HepG2 (cell line): ENCODE data around the gene GRHL1. TPM values are rescaled to one million over a fixed set of nuclear protein-coding genes. Genes with fewer than 3 reads are reported as not detected.
"Not testable (repeated sequence)": the region's sequence is repeated elsewhere in the genome, so short reads cannot be mapped to it uniquely, and the experiment has no call there.

ENCODE experiments used
- ATAC-seq: fragments of 200-7000 bp; cut with Tn5 transposase; 3 replicates; pipeline ENCODE4 v1.9.1; 2020; ENCODE audit warnings: mild to moderate bottlenecking, moderate library complexity
- BruUV-seq: library from RNA; stranded (reverse); fragments of 400-500 nt; replicated peaks from 2 replicates; lab custom pipeline; 2021; lab: Mats Ljungman, UMichigan
- CTCF ChIA-PET: fragments of 300-600 bp; formaldehyde crosslinking; extraction: SDS; loops from one replicate; lab custom pipeline; 2021; ENCODE audit warnings: low total read pairs, inconsistent platforms, low intra/inter-chr PET ratio; lab: Yijun Ruan, JAX
- POLR2A ChIA-PET: fragments of 350-600 bp; sonication (Branson Sonifier 250); formaldehyde crosslinking; loops from one replicate; lab custom pipeline; 2020; ENCODE audit warnings: antibody characterized with exemption, inconsistent platforms; lab: Yijun Ruan, JAX
- DNase-seq: peaks from one replicate; pipeline ENCODE4 v3.0.0-alpha.2; 2015; ENCODE audit warnings: low spot score
- FAIRE-seq: peaks from 3 replicates; lab custom pipeline; 2011; peaks lifted over from hg19 to GRCh38; lab: Jason Lieb, UNC
- H2AFZ ChIP-seq: one replicate; pipeline ENCODE4 v1.6.1; 2011; ENCODE audit warnings: low read length, inconsistent platforms
- H3K27ac ChIP-seq: fragments of 300-600 bp; 3 replicates; pipeline ENCODE4 v1.8.0; 2011; ENCODE audit warnings: mixed run types, mild to moderate bottlenecking, mixed read lengths, low read length, inconsistent platforms; ENCODE audit not compliant: insufficient read depth; ENCODE audit errors: extremely low read length
- H3K27me3 ChIP-seq, 2 experiments: fragments of 200-600 bp in 1 of 2; 2 replicates in 1 of 2; 3 replicates in 1 of 2; pipeline versions ENCODE4 v1.6.0 to v1.8.0; 2011; ENCODE audit warnings: low read length in 2 of 2, mild to moderate bottlenecking in 2 of 2, moderate library complexity in 2 of 2, inconsistent platforms in 1 of 2; ENCODE audit not compliant: insufficient read depth in 2 of 2, control insufficient read depth in 1 of 2
- H3K36me3 ChIP-seq, 2 experiments: fragments of 200-600 bp in 1 of 2; replicated peaks in 1 of 2; 2 replicates in 1 of 2; 3 replicates in 1 of 2; pipeline versions ENCODE4 v1.5.1 to v1.8.0; 2011; ENCODE audit warnings: low read length in 2 of 2, inconsistent platforms in 1 of 2; ENCODE audit not compliant: insufficient read depth in 2 of 2, control insufficient read depth in 1 of 2
- H3K4me1 ChIP-seq: 2 replicates; pipeline ENCODE4 v1.5.1; 2012; ENCODE audit warnings: low read length, inconsistent platforms; ENCODE audit not compliant: insufficient read depth
- H3K4me2 ChIP-seq: 2 replicates; pipeline ENCODE4 v1.6.0; 2011; ENCODE audit warnings: low read depth, low read length, inconsistent platforms
- H3K4me3 ChIP-seq, 3 experiments: fragments of 200-600 bp in 1 of 3; sonication (generic), shearing (Covaris generic) in 1 of 3; replicated peaks in 1 of 3; 2 replicates each; pipeline ENCODE4 v1.5.1; 2011 to 2016; ENCODE audit warnings: low read length in 3 of 3, inconsistent platforms in 2 of 3, low read depth in 2 of 3, mild to moderate bottlenecking in 2 of 3, control low read depth in 1 of 3, mixed read lengths in 1 of 3; ENCODE audit not compliant: insufficient read depth in 1 of 3
- H3K79me2 ChIP-seq: one replicate; pipeline ENCODE4 v1.6.1; 2011; ENCODE audit warnings: low read length, inconsistent platforms; ENCODE audit not compliant: insufficient read depth
- H3K9ac ChIP-seq: 2 replicates; pipeline ENCODE4 v1.6.0; 2011; ENCODE audit warnings: mild to moderate bottlenecking, low read depth, low read length, inconsistent platforms; ENCODE audit not compliant: insufficient read depth
- H3K9me3 ChIP-seq: 2 replicates; pipeline ENCODE4 v1.5.1; 2012; ENCODE audit warnings: mild to moderate bottlenecking, low read length
- H4K20me1 ChIP-seq: 2 replicates; pipeline ENCODE4 v1.6.0; 2011; ENCODE audit warnings: inconsistent platforms, mild to moderate bottlenecking, low read length, moderate library complexity; ENCODE audit not compliant: insufficient read depth
- IKZF1 ChIP-seq: fragments of 450-650 bp; IDR thresholded peaks from 2 replicates; pipeline ENCODE4 v1.7.1; 2016
- KLF6 ChIP-seq: IDR thresholded peaks from 2 replicates; pipeline ENCODE4 v1.8.0; 2016; ENCODE audit warnings: missing biosample characterization, missing genetic modification reagents
- WGBS: methylation state at CpG from one replicate; pipeline ENCODE4 v1.1.6; 2017; ENCODE audit warnings: low lambda C conversion rate; 5-methylcytosine and 5-hydroxymethylcytosine counted together
- in situ Hi-C: cut with HindIII; loops from 2 replicates; pipeline ENCODE4 v1.10.0; 2017; ENCODE audit warnings: low pct_unique_long_range_greater_than_20kb; ENCODE audit not compliant: extremely low pct_ligation_motif_present
- intact Hi-C: fragments of 100-400 bp; cut with micrococcal nuclease; formaldehyde crosslinking; loops from one replicate; pipeline ENCODE4 v1.10.0; 2022; ENCODE audit not compliant: unreplicated experiment
- polyA plus RNA-seq, 8 experiments: library from polyadenylated mRNA; depleted of rRNA in 3 of 8; stranded (reverse) in 7 of 8; unstranded in 1 of 8; fragments of >200 nt; fragmentation: Illumina TruSeq in 4 of 8; extraction: Trizol in 4 of 8; gene quantifications; 2 replicates each; pipeline versions ENCODE4 v1.2.1 to v1.2.3, GENCODE V29; 2011 to 2016; ENCODE audit warnings: low read depth in 4 of 8, missing spikeins in 1 of 8, mixed read lengths in 1 of 8; ENCODE audit not compliant: insufficient read depth in 1 of 8
- total RNA-seq, 5 experiments: library from RNA; depleted of rRNA; stranded (reverse); fragments of >200 nt; fragmentation: Illumina TruSeq; extraction: Trizol; gene quantifications; 2 replicates each; pipeline ENCODE4 v1.2.3, GENCODE V29; 2016; ENCODE audit warnings: low read depth in 1 of 5

Gene GRHL1
- total and polyA plus RNA-seq, 2 of the 13 experiments (the other 11 are each of a cell fraction or from before 2014, with no cell fraction given) = 9.3 to 12.0 TPM

DNA sequence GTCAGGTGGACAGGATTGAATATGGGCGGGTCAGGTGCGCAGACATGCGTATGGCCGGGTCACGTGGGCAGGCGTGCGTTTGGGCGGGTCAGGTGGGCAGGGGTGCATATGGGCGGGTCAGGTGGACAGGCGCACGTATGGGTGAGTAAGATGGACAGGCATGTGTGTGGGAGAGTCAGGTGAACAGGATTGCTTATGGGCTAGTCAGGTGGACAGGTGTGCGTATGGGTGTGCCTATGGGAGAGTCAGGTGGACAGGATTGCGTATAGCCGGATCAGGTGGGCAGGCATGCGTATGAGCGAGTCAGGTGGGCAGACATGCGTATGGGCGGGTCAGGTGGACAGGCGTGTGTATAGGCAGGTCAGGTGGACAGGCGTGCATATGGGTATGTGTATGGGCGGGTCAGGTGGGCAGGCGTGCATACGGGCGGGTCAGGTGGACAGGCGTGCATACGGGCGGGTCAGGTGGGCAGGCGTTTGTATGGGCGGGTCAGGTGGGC lies 61.5 kb downstream of the GRHL1 start:
- no peak overlapping the region for H2AFZ ChIP-seq
- ChIA-PET POLR2A (no interaction called here), CTCF (no interaction called here)
- no peaks in the 10 kb centered on the region for H3K79me2 ChIP-seq
- peaks cover 2 to 20% of the 10 kb centered on the region in 2 experiments; a peak in 4 of 5 replicates for H3K27me3 ChIP-seq
- no peak overlapping the region for H3K27ac ChIP-seq
- FAIRE-seq = no peak
- BruUV-seq = no TSS peak
- no peaks in the 10 kb centered on the region; the same call in 1 of the 2 replicates for H4K20me1 ChIP-seq
- TF ChIP-seq KLF6 = no peak
- 0 out of 2 replicates have a peak, but pooled peaks have one; percentile 40 for TF ChIP-seq IKZF1
- no peak overlapping the region for H3K4me3 ChIP-seq
- peaks cover 28% of the 10 kb centered on the region for H3K4me1 ChIP-seq
- H3K4me2 ChIP-seq = no peak overlapping the region
- 71% methylated on average over 29 of the region's 29 CpGs for WGBS
- ATAC-seq = no peak; the same call in 2 of the 3 replicates
- no peak for DNase-seq
- H3K36me3 ChIP-seq = no peaks in the 10 kb centered on the region
- in situ Hi-C loops = no loop called here
- H3K9ac ChIP-seq = no peak overlapping the region
- intact Hi-C loops = no loop called here
- no peaks in the 10 kb centered on the region for H3K9me3 ChIP-seq

DNA sequence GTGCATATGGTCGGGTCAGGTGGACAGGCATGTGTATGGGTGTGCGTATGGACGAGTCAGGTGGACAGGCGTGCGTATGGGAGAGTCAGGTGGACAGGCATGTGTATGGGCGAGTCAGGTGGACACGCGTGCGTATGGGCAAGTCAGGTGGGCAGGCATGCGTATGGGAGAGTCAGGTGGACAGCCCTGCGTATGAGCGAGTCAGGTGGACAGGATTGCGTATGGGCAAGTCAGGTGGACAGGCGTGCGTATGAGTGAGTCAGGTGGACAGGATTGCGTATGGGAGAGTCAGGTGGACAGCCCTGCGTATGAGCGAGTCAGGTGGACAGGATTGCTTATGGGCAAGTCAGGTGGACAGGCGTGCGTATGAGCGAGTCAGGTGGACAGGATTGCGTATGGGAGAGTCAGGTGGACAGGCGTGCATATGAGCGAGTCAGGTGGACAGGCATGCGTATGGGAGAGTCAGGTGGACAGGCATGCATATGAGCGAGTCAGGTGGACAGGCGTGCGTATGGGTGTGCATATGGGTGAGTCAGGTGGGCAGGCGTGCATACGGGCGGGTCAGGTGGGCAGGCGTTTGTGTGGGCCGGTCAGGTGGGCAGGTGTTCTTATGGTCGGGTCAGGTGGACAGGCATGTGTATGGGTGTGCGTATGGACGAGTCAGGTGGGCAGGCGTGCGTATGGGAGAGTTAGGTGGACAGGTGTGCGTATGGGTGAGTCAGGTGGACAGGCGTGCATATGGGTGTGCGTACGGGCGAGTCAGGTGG lies 62.3 kb downstream of the GRHL1 start:
- BruUV-seq, H3K9me3 ChIP-seq, H3K79me2 ChIP-seq, H3K27ac ChIP-seq, POLR2A ChIA-PET, ATAC-seq, FAIRE-seq, DNase-seq, H2AFZ ChIP-seq, H3K36me3 ChIP-seq, in situ Hi-C loops, intact Hi-C loops, H3K9ac ChIP-seq, CTCF ChIA-PET, H4K20me1 ChIP-seq, H3K4me2 ChIP-seq, H3K4me3 ChIP-seq: not testable (repeated sequence)
- WGBS = 74% methylated on average over 43 of the region's 43 CpGs
- H3K27me3 ChIP-seq = peaks cover 2 to 18% of the 10 kb centered on the region in 2 experiments; a peak in 4 of 5 replicates
- H3K4me1 ChIP-seq = peaks cover 27% of the 10 kb centered on the region
